SK-N-SH (cell line): Measurements from ENCODE around the gene DBET. TPM values are rescaled to one million over a fixed set of nuclear protein-coding genes. Genes with fewer than 3 reads are reported as not detected.
"Not testable (repeated sequence)": the region's sequence is repeated elsewhere in the genome, so short reads cannot be mapped to it uniquely, and the experiment has no call there.

Experiments
- CTCF ChIA-PET: fragments of 300-600, 350-600 bp; formaldehyde crosslinking; extraction: SDS; loops from one replicate; lab custom pipeline; 2021; lab: Yijun Ruan, JAX
- POLR2A ChIA-PET: fragments of 350-600 bp; sonication (Branson Sonifier 250); formaldehyde crosslinking; extraction: SDS; loops from one replicate; lab custom pipeline; 2020; ENCODE audit warnings: antibody characterized with exemption, inconsistent platforms; lab: Yijun Ruan, JAX
- DNase-seq: peaks from one replicate; pipeline ENCODE4 v3.0.0; 2012
- H2AFZ ChIP-seq: fragments of 200-600 bp; sonication (generic); 2 replicates; pipeline ENCODE4 v1.8.1; 2016; ENCODE audit warnings: antibody characterized with exemption, mild to moderate bottlenecking, low read depth
- H3F3A ChIP-seq: fragments of 200-600 bp; sonication (generic); replicated peaks from 2 replicates; pipeline ENCODE3; 2016; ENCODE audit warnings: antibody characterized with exemption, mild to moderate bottlenecking; ENCODE audit not compliant: insufficient read depth
- H3K27ac ChIP-seq, 2 experiments: fragments of 200-500 bp in 1 of 2; fragments of 200-600 bp in 1 of 2; sonication (Bioruptor generic) in 1 of 2; sonication (generic), shearing (Covaris generic) in 1 of 2; 2 replicates each; pipeline versions ENCODE4 v1.5.1 to v1.6.1; 2014 to 2016; ENCODE audit warnings: low read depth in 2 of 2, inconsistent platforms in 1 of 2, low read length in 1 of 2, mild to moderate bottlenecking in 1 of 2, mixed read lengths in 1 of 2
- H3K27me3 ChIP-seq: fragments of 200-600 bp; sonication (generic), shearing (Covaris generic); 2 replicates; pipeline ENCODE4 v1.6.1; 2016; ENCODE audit warnings: mixed run types; ENCODE audit not compliant: insufficient read depth
- H3K36me3 ChIP-seq, 2 experiments: fragments of 200-500 bp in 1 of 2; fragments of 200-600 bp in 1 of 2; sonication (Bioruptor generic) in 1 of 2; sonication (generic) in 1 of 2; replicated peaks in 1 of 2; 2 replicates each; pipeline versions ENCODE3 to v1.5.1; 2014 to 2016; ENCODE audit warnings: low read length in 1 of 2, mild to moderate bottlenecking in 1 of 2; ENCODE audit not compliant: insufficient read depth in 2 of 2, control insufficient read depth in 1 of 2
- H3K4me1 ChIP-seq, 2 experiments: fragments of 200-500 bp in 1 of 2; fragments of 200-600 bp in 1 of 2; sonication (Bioruptor generic) in 1 of 2; sonication (generic), shearing (Covaris generic) in 1 of 2; 2 replicates each; pipeline versions ENCODE4 v1.5.1 to v1.6.1; 2014 to 2016; ENCODE audit warnings: low read depth in 1 of 2, low read length in 1 of 2, mixed run types in 1 of 2; ENCODE audit not compliant: insufficient read depth in 2 of 2, control insufficient read depth in 1 of 2
- H3K4me2 ChIP-seq: fragments of 200-600 bp; sonication (generic), shearing (Covaris generic); 2 replicates; pipeline ENCODE4 v1.6.1; 2017; ENCODE audit warnings: mixed run types
- H3K4me3 ChIP-seq, 2 experiments: fragments of 200-500 bp in 1 of 2; fragments of 200-600 bp in 1 of 2; sonication (Bioruptor generic) in 1 of 2; sonication (generic), shearing (Covaris generic) in 1 of 2; 2 replicates each; pipeline versions ENCODE4 v1.5.1 to v1.8.1; 2014 to 2016; ENCODE audit warnings: low read depth in 2 of 2, inconsistent platforms in 1 of 2, low read length in 1 of 2, mild to moderate bottlenecking in 1 of 2, mixed read lengths in 1 of 2, moderate library complexity in 1 of 2
- H3K79me2 ChIP-seq: fragments of 200-600 bp; sonication (generic); 2 replicates; pipeline ENCODE4 v1.8.1; 2017; ENCODE audit warnings: mild to moderate bottlenecking; ENCODE audit not compliant: insufficient read depth
- H3K9ac ChIP-seq: fragments of 200-600 bp; sonication (generic); 2 replicates; pipeline ENCODE4 v1.6.1; 2017; ENCODE audit warnings: mixed run types
- H3K9me2 ChIP-seq: fragments of 200-600 bp; sonication (generic); 2 replicates; pipeline ENCODE4 v1.6.1; 2017; ENCODE audit warnings: mixed run types
- H3K9me3 ChIP-seq: fragments of 200-600 bp; sonication (generic); 2 replicates; pipeline ENCODE4 v1.6.1; 2017; ENCODE audit warnings: mixed run types, mild to moderate bottlenecking, moderate library complexity
- H4K20me1 ChIP-seq: fragments of 200-600 bp; sonication (generic); 2 replicates; pipeline ENCODE4 v1.6.1; 2017; ENCODE audit warnings: mild to moderate bottlenecking, mixed run types; ENCODE audit not compliant: insufficient read depth
- WGBS: methylation state at CpG from one replicate; pipeline ENCODE4 v1.1.6; 2017; ENCODE audit warnings: low lambda C conversion rate; 5-methylcytosine and 5-hydroxymethylcytosine counted together
- polyA plus RNA-seq, 3 experiments: library from polyadenylated mRNA; depleted of rRNA; stranded (reverse); fragments of >200 nt; gene quantifications; 2 replicates each; pipeline ENCODE4 v1.2.3, GENCODE V29; 2012

Gene DBET
- polyA plus RNA-seq, 1 of the 3 experiments (the other 2 are of a cell fraction) = not detected

- WGBS = 59% methylated on average over 3 of the region's 5 CpGs
- H3K36me3 ChIP-seq, H3K9ac ChIP-seq, CTCF ChIA-PET, DNase-seq, H3K9me2 ChIP-seq, H3K4me2 ChIP-seq, H3K4me3 ChIP-seq, H3K4me1 ChIP-seq, H3F3A ChIP-seq, H3K27me3 ChIP-seq, POLR2A ChIA-PET, H3K79me2 ChIP-seq, H2AFZ ChIP-seq, H4K20me1 ChIP-seq, H3K9me3 ChIP-seq, H3K27ac ChIP-seq: not testable (repeated sequence)
Measured at GRCh38 chr4:190031264-190031663, 33.0 kb upstream of the DBET start.

GRCh38 chr4:190037704-190038388, 26.5 kb upstream of the DBET start:
- H2AFZ ChIP-seq, H3K9me2 ChIP-seq, H3K27ac ChIP-seq, CTCF ChIA-PET, H3K4me3 ChIP-seq, H3K9ac ChIP-seq, H4K20me1 ChIP-seq, H3K79me2 ChIP-seq, H3F3A ChIP-seq, H3K27me3 ChIP-seq, H3K4me2 ChIP-seq, POLR2A ChIA-PET, H3K9me3 ChIP-seq, H3K36me3 ChIP-seq, H3K4me1 ChIP-seq, DNase-seq: not testable (repeated sequence)
- WGBS = 0% methylated on average over 1 of the region's 39 CpGs

DNA sequence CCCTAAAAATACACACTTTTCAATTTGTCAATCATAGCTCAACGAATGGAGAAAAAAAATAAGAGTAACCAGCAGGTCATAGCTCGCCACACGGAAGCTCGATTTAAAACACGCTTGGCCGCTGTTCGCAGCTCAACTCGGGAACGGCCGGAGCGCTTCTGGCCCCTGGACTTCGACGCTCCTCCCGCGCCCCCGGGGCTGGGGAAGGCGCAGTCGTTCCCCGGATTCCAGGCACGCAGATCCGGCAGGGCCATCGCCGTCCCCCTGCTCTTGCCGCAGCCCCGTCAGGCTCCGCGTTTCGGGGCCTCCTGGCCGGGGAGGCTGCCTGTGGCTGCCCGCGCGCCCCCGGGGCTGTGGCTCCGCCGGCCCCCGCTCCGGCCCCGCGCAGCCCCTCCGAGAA, 23.4 kb upstream of the DBET start:
- CTCF ChIA-PET, POLR2A ChIA-PET, H3K27ac ChIP-seq, H3K4me3 ChIP-seq, H3K36me3 ChIP-seq, H2AFZ ChIP-seq, DNase-seq, H3K9ac ChIP-seq, H3K4me2 ChIP-seq, H3K9me2 ChIP-seq, H4K20me1 ChIP-seq, H3K9me3 ChIP-seq, H3F3A ChIP-seq, H3K79me2 ChIP-seq, H3K4me1 ChIP-seq, H3K27me3 ChIP-seq: not testable (repeated sequence)
- WGBS = 93% methylated on average over 23 of the region's 40 CpGs

DNA sequence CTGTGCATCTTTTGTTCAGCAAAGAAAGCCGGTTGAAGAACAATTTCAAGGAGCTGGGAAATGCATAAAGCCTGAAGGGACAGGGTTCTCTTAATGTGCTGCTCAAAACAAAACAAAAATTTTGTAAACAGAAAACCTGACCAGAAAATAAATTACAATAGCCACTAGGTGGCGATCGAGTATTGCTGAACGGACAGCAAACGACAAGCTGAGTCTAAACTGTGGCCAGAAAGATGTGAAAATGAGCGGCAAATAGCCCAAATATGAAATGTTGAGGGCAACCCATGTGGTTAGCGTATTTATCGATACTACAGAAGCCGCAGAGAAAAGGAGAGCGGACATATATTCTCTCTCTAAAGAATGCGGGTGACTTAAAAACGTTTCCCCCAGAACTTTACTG, 16.7 kb upstream of the DBET start:
- POLR2A ChIA-PET = not testable (repeated sequence)

DNA sequence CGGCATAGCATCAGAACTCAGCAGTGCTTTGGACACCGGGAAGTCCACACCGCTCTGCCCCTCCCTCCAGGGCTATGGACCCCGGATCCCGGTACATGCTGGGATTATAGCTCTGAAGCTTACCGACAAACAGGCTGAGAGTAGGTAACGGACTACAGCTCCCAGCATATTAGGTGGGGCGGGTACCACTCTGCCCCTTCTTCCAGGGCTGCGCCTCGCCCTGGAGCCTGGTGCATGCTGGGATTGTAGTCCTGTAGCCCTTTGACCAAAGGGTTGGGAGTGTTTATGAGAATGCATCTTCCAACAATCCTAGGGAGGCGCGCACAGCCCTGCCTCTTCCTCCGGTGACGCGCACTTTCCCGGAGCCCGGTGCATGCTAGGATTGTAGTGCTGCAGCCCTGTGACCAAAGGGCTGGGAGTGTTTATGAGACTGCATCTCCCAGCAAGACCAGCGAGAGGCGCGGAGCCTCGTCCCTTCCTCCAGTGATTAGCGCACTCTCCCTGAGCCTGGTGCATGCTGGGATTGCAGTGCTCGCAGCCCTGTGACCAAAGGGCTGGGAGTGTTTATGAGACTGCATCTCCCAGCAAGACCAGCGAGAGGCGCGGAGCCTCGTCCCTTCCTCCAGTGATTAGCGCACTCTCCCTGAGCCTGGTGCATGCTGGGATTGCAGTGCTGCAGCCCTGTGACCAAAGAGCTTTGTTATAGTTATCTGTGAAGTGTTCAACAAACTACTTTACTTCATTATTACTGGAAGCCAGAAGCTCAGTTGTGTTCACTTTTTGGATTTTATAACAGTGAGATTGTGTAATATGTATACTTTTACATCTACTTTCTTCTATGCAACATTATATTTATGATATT, 14.7 kb upstream of the DBET start:
- H4K20me1 ChIP-seq, H3K9me3 ChIP-seq, H3K36me3 ChIP-seq, H3K9me2 ChIP-seq, H3K4me2 ChIP-seq, DNase-seq, H3K27me3 ChIP-seq, H3K9ac ChIP-seq, H3K4me3 ChIP-seq, H3K79me2 ChIP-seq, H3K27ac ChIP-seq, H3F3A ChIP-seq, H3K4me1 ChIP-seq, POLR2A ChIA-PET, CTCF ChIA-PET, H2AFZ ChIP-seq: not testable (repeated sequence)
- no CpG with 5 or more reads among the region's 28 CpGs for WGBS

More for the DNA sequence above, 16.7 kb upstream of the DBET start:
- WGBS = 0% methylated on average over 1 of the region's 12 CpGs
- H3K27me3 ChIP-seq, H3K4me2 ChIP-seq, DNase-seq, H3K4me1 ChIP-seq, H3K9ac ChIP-seq, H3K79me2 ChIP-seq, H2AFZ ChIP-seq, H3K4me3 ChIP-seq, CTCF ChIA-PET, H3K27ac ChIP-seq, H4K20me1 ChIP-seq, H3K9me2 ChIP-seq, H3K9me3 ChIP-seq, H3F3A ChIP-seq, H3K36me3 ChIP-seq: not testable (repeated sequence)

DNA sequence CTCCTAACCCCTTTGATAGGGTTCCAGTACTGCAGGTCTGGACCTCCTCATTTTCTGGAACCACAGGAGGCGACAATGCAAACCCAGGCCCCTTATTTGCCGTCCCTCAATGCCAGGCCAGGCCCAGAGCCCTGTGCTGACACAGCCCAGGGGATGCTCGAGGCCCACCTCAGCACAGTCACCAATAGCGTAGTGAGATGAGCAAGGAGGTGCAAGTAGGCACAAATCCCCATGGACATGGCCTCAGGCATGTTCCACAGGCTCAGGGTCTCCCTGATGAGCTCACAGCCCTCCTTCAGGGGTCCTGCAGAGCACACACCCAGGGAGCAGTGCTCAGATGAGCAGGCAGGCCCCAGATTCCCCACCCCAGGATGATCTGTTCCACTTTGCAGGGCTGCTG, 5.3 kb upstream of the DBET start:
- H3K9ac ChIP-seq, H2AFZ ChIP-seq, H3K79me2 ChIP-seq, H3K4me1 ChIP-seq, H4K20me1 ChIP-seq, H3F3A ChIP-seq, H3K27ac ChIP-seq, H3K4me2 ChIP-seq, H3K27me3 ChIP-seq, H3K9me2 ChIP-seq, POLR2A ChIA-PET, CTCF ChIA-PET, H3K4me3 ChIP-seq, H3K36me3 ChIP-seq, H3K9me3 ChIP-seq, DNase-seq: not testable (repeated sequence)
- WGBS = 20% methylated on average over 2 of the region's 4 CpGs
